Glutamatergic neuron (in vitro differentiated cells): Measurements from ENCODE around the gene SPTLC2. TPM values are rescaled to one million over a fixed set of nuclear protein-coding genes. Genes with fewer than 3 reads are reported as not detected.
"Not testable (repeated sequence)": the region's sequence is repeated elsewhere in the genome, so short reads cannot be mapped to it uniquely, and the experiment has no call there.

Experiments used
- DNase-seq: peaks from one replicate; pipeline ENCODE4 v3.0.0; 2022
- H3K27ac Mint-ChIP-seq: one replicate; pipeline ENCODE4 v1.8.0; 2020; ENCODE audit warnings: mild to moderate bottlenecking, mixed read lengths, inconsistent platforms; ENCODE audit not compliant: unreplicated experiment
- H3K27me3 Mint-ChIP-seq: one replicate; pipeline ENCODE4 v1.8.0; 2020; ENCODE audit warnings: mild to moderate bottlenecking, moderate library complexity, mixed read lengths, inconsistent platforms; ENCODE audit not compliant: unreplicated experiment
- H3K36me3 Mint-ChIP-seq: one replicate; pipeline ENCODE4 v1.8.0; 2020; ENCODE audit warnings: mild to moderate bottlenecking, mixed read lengths, inconsistent platforms; ENCODE audit not compliant: unreplicated experiment
- H3K4me1 Mint-ChIP-seq: one replicate; pipeline ENCODE4 v1.8.0; 2020; ENCODE audit warnings: mild to moderate bottlenecking, low read depth, mixed read lengths, inconsistent platforms; ENCODE audit not compliant: unreplicated experiment
- H3K4me3 Mint-ChIP-seq: one replicate; pipeline ENCODE4 v1.8.0; 2020; ENCODE audit warnings: mild to moderate bottlenecking, mixed read lengths, inconsistent platforms; ENCODE audit not compliant: unreplicated experiment
- H3K9me3 Mint-ChIP-seq: one replicate; pipeline ENCODE4 v1.8.0; 2020; ENCODE audit warnings: mild to moderate bottlenecking, moderate library complexity, mixed read lengths, inconsistent platforms; ENCODE audit not compliant: unreplicated experiment
- CTCF ChIP-seq: fragments of 200-600 bp; sonication (generic); IDR thresholded peaks from one replicate; pipeline ENCODE4 v1.5.0; 2021; ENCODE audit not compliant: partially characterized antibody, unreplicated experiment
- total RNA-seq: library from RNA; stranded (reverse); fragmentation: NEBNext Ultra II Directional; extraction: Animal tissue kit (Norgen Biotek cat#: 25700); gene quantifications from one replicate; pipeline ENCODE4 v1.2.1, GENCODE V29; 2021; ENCODE audit not compliant: unreplicated experiment

The SPTLC2 gene
- total RNA-seq, 1 donor from 2014 or later, result 33.9 TPM

GRCh38 chr14:77599889-77600288, 16.5 kb downstream of the SPTLC2 start:
- Mint-ChIP-seq H3K27ac (no peak overlapping the region), H3K27me3 (no peaks in the 10 kb centered on the region), H3K4me1 (peaks cover 8% of the 10 kb centered on the region), H3K4me3 (no peak overlapping the region), H3K36me3 (peaks cover 13% of the 10 kb centered on the region), H3K9me3 (peaks cover 2% of the 10 kb centered on the region)
- TF ChIP-seq CTCF, result no peak
- DNase-seq, result no peak

- Mint-ChIP-seq H3K9me3 (peaks cover 2% of the 10 kb centered on the region), H3K36me3 (peaks cover 13% of the 10 kb centered on the region), H3K27me3 (no peaks in the 10 kb centered on the region), H3K4me3 (no peak overlapping the region), H3K4me1 (peaks cover 8% of the 10 kb centered on the region), H3K27ac (no peak overlapping the region)
- TF ChIP-seq CTCF, result no peak
- no peak for DNase-seq
Measured at GRCh38 chr14:77598366-77599070, 17.9 kb downstream of the SPTLC2 start.

GRCh38 chr14:77593501-77593961, 22.9 kb downstream of the SPTLC2 start:
- Mint-ChIP-seq H3K27me3 (no peaks in the 10 kb centered on the region), H3K36me3 (no peaks in the 10 kb centered on the region), H3K4me1 (no peaks in the 10 kb centered on the region), H3K4me3 (no peak overlapping the region), H3K27ac (no peak overlapping the region), H3K9me3 (no peaks in the 10 kb centered on the region)
- no peak for DNase-seq
- TF ChIP-seq CTCF, result no peak

GRCh38 chr14:77590845-77591485, 25.5 kb downstream of the SPTLC2 start:
- no peak for TF ChIP-seq CTCF
- no peaks in the 10 kb centered on the region for H3K4me1 Mint-ChIP-seq
- no peak for DNase-seq
- H3K36me3 Mint-ChIP-seq, result no peaks in the 10 kb centered on the region
- no peaks in the 10 kb centered on the region for H3K9me3 Mint-ChIP-seq
- H3K27me3 Mint-ChIP-seq, result no peaks in the 10 kb centered on the region
- no peak overlapping the region for H3K27ac Mint-ChIP-seq
- no peak overlapping the region for H3K4me3 Mint-ChIP-seq

GRCh38 chr14:77589099-77589498, 27.3 kb downstream of the SPTLC2 start:
- DNase-seq, result no peak
- no peaks in the 10 kb centered on the region for H3K4me1 Mint-ChIP-seq
- no peaks in the 10 kb centered on the region for H3K27me3 Mint-ChIP-seq
- no peaks in the 10 kb centered on the region for H3K9me3 Mint-ChIP-seq
- TF ChIP-seq CTCF, result no peak
- H3K36me3 Mint-ChIP-seq, result no peaks in the 10 kb centered on the region
- H3K27ac Mint-ChIP-seq, result no peak overlapping the region
- H3K4me3 Mint-ChIP-seq, result no peak overlapping the region

- H3K9me3 Mint-ChIP-seq, H3K27me3 Mint-ChIP-seq, DNase-seq, H3K27ac Mint-ChIP-seq, H3K36me3 Mint-ChIP-seq, H3K4me1 Mint-ChIP-seq, H3K4me3 Mint-ChIP-seq: not testable (repeated sequence)
Measured at GRCh38 chr14:77588411-77589025, 27.9 kb downstream of the SPTLC2 start.
